HCT116 (cell line): ENCODE results near the gene RANBP9. TPM values are rescaled to one million over a fixed set of nuclear protein-coding genes. Genes with fewer than 3 reads are reported as not detected.

Experiments
- ATAC-seq: fragments of 200-7000 bp; cut with Tn5 transposase; 2 replicates; pipeline ENCODE4 v1.9.1; 2020; ENCODE audit warnings: mild to moderate bottlenecking, moderate library complexity
- BruUV-seq: library from RNA; stranded (reverse); fragments of 400-500 nt; replicated peaks from 2 replicates; lab custom pipeline; 2021; lab: Mats Ljungman, UMichigan
- CTCF ChIA-PET: fragments of 300-600 bp; sonication (Branson Sonifier 250); formaldehyde crosslinking; loops from one replicate; lab custom pipeline; 2021; ENCODE audit warnings: antibody characterized with exemption; lab: Charles Lee
- POLR2A ChIA-PET: fragments of 300-600, 350-600 bp; sonication (Branson Sonifier 250); formaldehyde crosslinking; loops from one replicate; lab custom pipeline; 2021; ENCODE audit warnings: antibody characterized with exemption; lab: Charles Lee
- RAD21 ChIA-PET, 2 experiments: fragments of 300-600 bp; sonication (Branson Sonifier 250); formaldehyde crosslinking; loops; one replicate each; lab custom pipeline; 2023; ENCODE audit warnings: low total read pairs in 2 of 2; ENCODE audit not compliant: uncharacterized antibody in 2 of 2, unreplicated experiment in 2 of 2, low non-redundant PET in 1 of 2; lab: Charles Lee
- DNase-seq: peaks from one replicate; pipeline ENCODE4 v3.0.0-alpha.2; 2010; ENCODE audit warnings: low read depth, low spot score
- H2AFZ ChIP-seq: fragments of 200-600 bp; shearing (Covaris generic), sonication (generic); 2 replicates; pipeline ENCODE4 v1.6.1; 2017; ENCODE audit warnings: low read depth, mixed run types, mixed read lengths, antibody characterized with exemption, low read length; ENCODE audit not compliant: poor library complexity, severe bottlenecking
- H3K27ac ChIP-seq: 2 replicates; pipeline ENCODE4 v1.5.1; 2012; ENCODE audit warnings: low read depth, low read length
- H3K27me3 ChIP-seq: fragments of 200-600 bp; sonication (generic); 2 replicates; pipeline ENCODE4 v1.6.1; 2016; ENCODE audit warnings: mixed run types, low read length, mixed read lengths; ENCODE audit not compliant: insufficient read depth
- H3K36me3 ChIP-seq, 2 experiments: fragments of 200-500 bp in 1 of 2; fragments of 200-600 bp in 1 of 2; sonication (Bioruptor generic) in 1 of 2; sonication (generic) in 1 of 2; 2 replicates each; pipeline versions ENCODE4 v1.5.1 to v1.6.1; 2014 to 2016; ENCODE audit warnings: low read length in 2 of 2, inconsistent platforms in 1 of 2, mixed read lengths in 1 of 2, mixed run types in 1 of 2; ENCODE audit not compliant: insufficient read depth in 2 of 2, control insufficient read depth in 1 of 2
- H3K4me1 ChIP-seq, 2 experiments: fragments of 200-600 bp in 1 of 2; sonication (generic) in 1 of 2; 2 replicates each; pipeline versions ENCODE4 v1.5.1 to v1.6.1; 2012 to 2017; ENCODE audit warnings: low read length in 2 of 2, inconsistent platforms in 1 of 2, mild to moderate bottlenecking in 1 of 2, mixed read lengths in 1 of 2, mixed run types in 1 of 2, moderate library complexity in 1 of 2; ENCODE audit not compliant: insufficient read depth in 2 of 2, control insufficient read depth in 1 of 2
- H3K4me2 ChIP-seq: fragments of 200-600 bp; sonication (generic); 2 replicates; pipeline ENCODE4 v1.6.1; 2017; ENCODE audit warnings: mixed run types, low read length, mixed read lengths
- H3K4me3 ChIP-seq, 2 experiments: fragments of 200-600 bp in 1 of 2; sonication (generic) in 1 of 2; replicated peaks in 1 of 2; 2 replicates each; pipeline ENCODE4 v1.5.1; 2011 to 2016; ENCODE audit warnings: low read length in 2 of 2, control low read depth in 1 of 2, low read depth in 1 of 2, mild to moderate bottlenecking in 1 of 2, mixed read lengths in 1 of 2, mixed run types in 1 of 2
- H3K79me2 ChIP-seq: fragments of 200-600 bp; sonication (generic); 2 replicates; pipeline ENCODE4 v1.6.1; 2017; ENCODE audit warnings: mild to moderate bottlenecking, mixed run types, low read length, moderate library complexity, mixed read lengths; ENCODE audit not compliant: insufficient read depth
- H3K9ac ChIP-seq: fragments of 200-600 bp; sonication (generic); 2 replicates; pipeline ENCODE4 v1.6.1; 2016; ENCODE audit warnings: low read length, mixed read lengths
- H3K9me2 ChIP-seq: fragments of 200-600 bp; sonication (generic), shearing (Covaris generic); 2 replicates; pipeline ENCODE4 v1.6.1; 2017; ENCODE audit warnings: mixed run types, mild to moderate bottlenecking, moderate library complexity; ENCODE audit not compliant: insufficient read depth
- H3K9me3 ChIP-seq, 2 experiments: fragments of 200-500 bp in 1 of 2; fragments of 200-600 bp in 1 of 2; sonication (Bioruptor generic) in 1 of 2; sonication (generic) in 1 of 2; 2 replicates each; pipeline ENCODE4 v1.6.1; 2014 to 2017; ENCODE audit warnings: low read length in 2 of 2, mixed read lengths in 2 of 2, inconsistent platforms in 1 of 2, low read depth in 1 of 2, mild to moderate bottlenecking in 1 of 2, mixed run types in 1 of 2, moderate library complexity in 1 of 2; ENCODE audit not compliant: control insufficient read depth in 1 of 2, insufficient read depth in 1 of 2
- H4K20me1 ChIP-seq: fragments of 200-600 bp; sonication (generic), shearing (Covaris generic); 2 replicates; pipeline ENCODE4 v1.6.1; 2017; ENCODE audit warnings: mixed run types, mild to moderate bottlenecking, moderate library complexity; ENCODE audit not compliant: insufficient read depth
- CBX3 ChIP-seq: IDR thresholded peaks from 2 replicates; pipeline ENCODE4 v1.6.1; 2012; ENCODE audit warnings: low read depth
- CEBPB ChIP-seq: IDR thresholded peaks from 2 replicates; pipeline ENCODE4 v1.6.1; 2012; ENCODE audit warnings: low read depth
- EGR1 ChIP-seq: IDR thresholded peaks from 2 replicates; pipeline ENCODE4 v1.6.1; 2012; ENCODE audit warnings: low read depth
- ELF1 ChIP-seq: IDR thresholded peaks from 2 replicates; pipeline ENCODE4 v1.6.1; 2012; ENCODE audit warnings: low read depth, borderline replicate concordance
- EZH2phosphoT487 ChIP-seq: fragments of 200-600 bp; IDR thresholded peaks from 2 replicates; pipeline ENCODE4 v1.6.1; 2018; ENCODE audit warnings: antibody characterized with exemption, borderline replicate concordance
- FOSL1 ChIP-seq: IDR thresholded peaks from 2 replicates; pipeline ENCODE4 v1.6.1; 2012; ENCODE audit warnings: low read depth
- MAX ChIP-seq: IDR thresholded peaks from 2 replicates; pipeline ENCODE4 v1.6.1; 2012
- POLR2A ChIP-seq: IDR thresholded peaks from 2 replicates; pipeline ENCODE4 v1.7.0; 2011; ENCODE audit warnings: borderline replicate concordance; ENCODE audit not compliant: insufficient read depth, insufficient read length; ENCODE audit errors: extremely low read depth
- POLR2AphosphoS5 ChIP-seq: IDR thresholded peaks from 2 replicates; pipeline ENCODE4 v1.6.1; 2011; ENCODE audit warnings: mild to moderate bottlenecking, low read depth, low read length, moderate library complexity
- RAD21 ChIP-seq: IDR thresholded peaks from 2 replicates; pipeline ENCODE4 v1.6.1; 2012; ENCODE audit warnings: low read depth, mild to moderate bottlenecking
- REST ChIP-seq: IDR thresholded peaks from 2 replicates; pipeline ENCODE4 v1.6.1; 2012; ENCODE audit warnings: low read depth
- SIN3A ChIP-seq: IDR thresholded peaks from 2 replicates; pipeline ENCODE4 v1.6.1; 2012; ENCODE audit warnings: low read depth
- SP1 ChIP-seq: IDR thresholded peaks from 2 replicates; pipeline ENCODE4 v1.6.1; 2012; ENCODE audit warnings: low read depth
- SRF ChIP-seq: IDR thresholded peaks from 2 replicates; pipeline ENCODE4 v1.6.1; 2012; ENCODE audit warnings: low read depth
- TCF7L2 ChIP-seq: IDR thresholded peaks from 2 replicates; pipeline ENCODE4 v1.7.0; 2011; ENCODE audit warnings: borderline replicate concordance, inconsistent platforms; ENCODE audit not compliant: insufficient read depth, insufficient read length; ENCODE audit errors: extremely low read depth
- YY1 ChIP-seq: IDR thresholded peaks from 2 replicates; pipeline ENCODE4 v1.6.1; 2011; ENCODE audit warnings: low read length, low read depth, moderate library complexity, mild to moderate bottlenecking; ENCODE audit not compliant: insufficient replicate concordance; ENCODE audit errors: extremely low read depth
- ZBTB33 ChIP-seq: IDR thresholded peaks from 2 replicates; pipeline ENCODE4 v1.6.1; 2011; ENCODE audit warnings: mild to moderate bottlenecking, low read length, moderate library complexity; ENCODE audit not compliant: insufficient replicate concordance; ENCODE audit errors: extremely low read depth
- ZFX ChIP-seq: fragments of 450-650 bp; IDR thresholded peaks from 2 replicates; pipeline ENCODE4 v1.6.1; 2017
- ZNF274 ChIP-seq: fragments of 200-500 bp; sonication (Bioruptor generic); IDR thresholded peaks from 2 replicates; pipeline ENCODE4 v1.6.1; 2014; ENCODE audit warnings: mild to moderate bottlenecking, low read depth, low read length, inconsistent platforms
- intact Hi-C: fragments of 100-400 bp; cut with micrococcal nuclease; formaldehyde crosslinking; loops from 2 replicates; pipeline ENCODE4 v1.10.0; 2022
- total RNA-seq: library from RNA; stranded (reverse); gene quantifications from one replicate; pipeline ENCODE4 v1.2.1, GENCODE V29; 2021; ENCODE audit not compliant: unreplicated experiment
- TF ChIP-seq, protein P1 (sequence below): IDR thresholded peaks from 2 replicates; pipeline ENCODE4 v1.6.1; 2012

RANBP9 gene
- total RNA-seq, 1 experiment from 2014 or later, result 48.0 TPM

DNA sequence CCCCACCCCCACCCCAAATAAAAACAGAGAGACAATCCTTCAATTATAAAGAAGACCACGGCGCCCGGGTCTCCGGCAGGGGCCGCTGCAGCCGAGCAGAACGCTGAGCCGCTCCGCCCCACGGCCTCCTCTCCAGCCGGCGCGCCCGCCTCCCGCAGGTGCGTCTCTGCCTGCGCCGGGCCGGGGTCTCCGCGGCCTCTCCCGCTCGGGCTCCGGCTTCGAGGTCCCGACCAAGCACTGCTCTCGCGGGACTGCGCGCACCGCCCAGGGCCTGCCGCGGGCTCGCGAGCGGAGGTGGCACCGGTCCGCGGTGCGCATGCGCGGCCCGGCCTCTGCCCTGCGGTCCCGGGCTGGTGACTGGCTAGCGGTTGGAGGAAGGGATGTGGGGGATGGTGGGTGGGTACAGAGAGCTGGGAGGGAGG is 137.5 kb downstream of the RANBP9 start:
- peak overlapping the region; percentile 79 for H3K4me2 ChIP-seq
- POLR2A ChIA-PET, result interaction anchor here (0.7 to 1.8 kb wide), 12 partner anchors 8 to 493 kb away, joined by 3 to 9 read pairs (median 4); partner anchors contain the start of genes NOL7 and TBC1D7
- CTCF ChIA-PET, result interaction anchor here (0.7 to 2.4 kb wide), 20 partner anchors 8 to 493 kb away, joined by 3 to 20 read pairs (median 6); partner anchors contain the start of genes GFOD1, NOL7 and TBC1D7
- intact Hi-C loops, result loop anchor here (2.0 to 5.0 kb wide), 3 partner anchors 41 to 245 kb away; partner anchors contain the start of genes GFOD1, NOL7 and TBC1D7
- peaks cover 7% of the 10 kb centered on the region; the same call in 1 of the 2 replicates for H3K79me2 ChIP-seq
- 0 out of 4 replicates have a peak, but pooled peaks cover 0 to 4% of the 10 kb centered on the region in 2 experiments for H3K36me3 ChIP-seq
- H3K27ac ChIP-seq, result peak overlapping the region; percentile 98
- no peaks in the 10 kb centered on the region for H3K27me3 ChIP-seq
- no peaks in the 10 kb centered on the region for H3K9me3 ChIP-seq
- peak overlapping the region; percentile 94 for H3K9ac ChIP-seq
- H3K4me1 ChIP-seq, result peaks cover 8 to 21% of the 10 kb centered on the region in 2 experiments
- RAD21 ChIA-PET, result interaction anchor here in 1 of 2 experiments (1.6 kb wide), 1 partner anchor 40 kb away, joined by 4 read pairs; the partner anchor contains the start of gene NOL7
- no peaks in the 10 kb centered on the region for H3K9me2 ChIP-seq
- peak overlapping the region; percentile 68 to 85 for H3K4me3 ChIP-seq
- DNase-seq (peak; percentile 86), ATAC-seq (peak; percentile 81)
- H2AFZ ChIP-seq, result no peak overlapping the region
- no peaks in the 10 kb centered on the region for H4K20me1 ChIP-seq
- BruUV-seq, result no TSS peak
- TF ChIP-seq EZH2phosphoT487, result no peak
- no peak for TF ChIP-seq SRF
- peak; percentile 73 for TF ChIP-seq POLR2AphosphoS5
- TF ChIP-seq CEBPB, result no peak
- TF ChIP-seq FOSL1, result no peak
- TF ChIP-seq ZBTB33, result peak; percentile 92
- TF ChIP-seq SIN3A, result peak; percentile 59; the same call in 1 of the 2 replicates
- TF ChIP-seq ELF1, result no peak
- TF ChIP-seq POLR2A, result peak; percentile 24
- TF ChIP-seq YY1, result no peak
- TF ChIP-seq ZNF274, result no peak
- TF ChIP-seq EGR1, result no peak; the same call in 1 of the 2 replicates
- TF ChIP-seq REST, result no peak
- peak; percentile 33 for TF ChIP-seq RAD21
- no peak for TF ChIP-seq CBX3
- peak; percentile 36 for TF ChIP-seq TCF7L2
- TF ChIP-seq, protein P1, sequence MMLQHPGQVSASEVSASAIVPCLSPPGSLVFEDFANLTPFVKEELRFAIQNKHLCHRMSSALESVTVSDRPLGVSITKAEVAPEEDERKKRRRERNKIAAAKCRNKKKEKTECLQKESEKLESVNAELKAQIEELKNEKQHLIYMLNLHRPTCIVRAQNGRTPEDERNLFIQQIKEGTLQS, result no peak
- TF ChIP-seq MAX, result no peak
- no peak for TF ChIP-seq ZFX
- no peak for TF ChIP-seq SP1
